Coronary artery (tissue), 2 donors: ENCODE data around the gene ITGAX.

Experiments used
- DNase-seq: peaks from one replicate; pipeline ENCODE4 v3.0.0-alpha.2; 2017; ENCODE audit warnings: low spot score
- H3K27ac ChIP-seq, 2 donors: fragments of 200-600 bp; sonication (generic); one replicate each; pipeline ENCODE4 v1.5.1; 2016 to 2019
- H3K4me3 ChIP-seq: fragments of 200-600 bp; sonication (generic); 2 replicates; pipeline ENCODE4 v1.5.1; 2016; ENCODE audit warnings: mild to moderate bottlenecking, moderate library complexity
- CTCF ChIP-seq: fragments of 200-600 bp; sonication (generic); IDR thresholded peaks from one replicate; pipeline ENCODE4 v1.5.1; 2019; ENCODE audit warnings: antibody characterized with exemption

The ITGAX gene

GRCh38 chr16:31401436-31401835, 46.5 kb downstream of the ITGAX start:
- no peak for DNase-seq
- no peak overlapping the region for H3K4me3 ChIP-seq
- no peak overlapping the region for H3K27ac ChIP-seq
- no peak for TF ChIP-seq CTCF

- no peak overlapping the region for H3K27ac ChIP-seq
- TF ChIP-seq CTCF, result no peak
- no peak overlapping the region for H3K4me3 ChIP-seq
- no peak for DNase-seq
Measured at GRCh38 chr16:31402687-31403086, 47.7 kb downstream of the ITGAX start.

GRCh38 chr16:31403590-31404352, 48.8 kb downstream of the ITGAX start:
- TF ChIP-seq CTCF, result no peak
- no peak for DNase-seq
- Histone ChIP-seq H3K4me3 (peak overlapping the region; percentile 17), H3K27ac (no peak overlapping the region)

GRCh38 chr16:31404353-31405064, 49.5 kb downstream of the ITGAX start:
- peak overlapping the region; percentile 17 for H3K4me3 ChIP-seq
- no peak overlapping the region for H3K27ac ChIP-seq
- no peak for TF ChIP-seq CTCF
- DNase-seq, result no peak

GRCh38 chr16:31407406-31407805, 52.4 kb downstream of the ITGAX start:
- no peak for DNase-seq
- no peak for TF ChIP-seq CTCF
- Histone ChIP-seq H3K27ac (no peak overlapping the region), H3K4me3 (no peak overlapping the region)

GRCh38 chr16:31409433-31409832, 54.5 kb downstream of the ITGAX start:
- no peak for DNase-seq
- H3K27ac ChIP-seq, result no peak overlapping the region
- no peak overlapping the region for H3K4me3 ChIP-seq
- no peak for TF ChIP-seq CTCF

- DNase-seq, result no peak
- H3K27ac ChIP-seq, result no peak overlapping the region
- TF ChIP-seq CTCF, result no peak
- no peak overlapping the region for H3K4me3 ChIP-seq
Measured at GRCh38 chr16:31410082-31410481, 55.1 kb downstream of the ITGAX start.
